ENCODE data around the gene RAX.
A peak's percentile ranks its signal among the peaks of the same experiment; 100 is the strongest.

The RAX gene

GRCh38 chr18:59272891-59273758, at the start of gene RAX:
Gene RAX (minus strand): TSS chr18:59273454. CDS start chr18:59273206, 248 bp downstream.
- DNase-seq: no peak

- no peak for DNase-seq
These were observed 45.3 kb upstream of the RAX start, which contains the start of gene CPLX4 for GRCh38 chr18:59318460-59319050. Gene CPLX4 (minus strand): TSS chr18:59318649. CDS start chr18:59318462, 187 bp downstream.

- DNase-seq: no peak
These were observed 38.4 kb upstream of the RAX start for GRCh38 chr18:59311631-59312030.

- no peak for DNase-seq
These were observed 35.6 kb upstream of the RAX start for GRCh38 chr18:59308938-59309260.

GRCh38 chr18:59308248-59308937, 35.1 kb upstream of the RAX start:
- DNase-seq: peak; percentile 76

- no peak for DNase-seq
These were observed 33.4 kb upstream of the RAX start for GRCh38 chr18:59306640-59307039.

- no peak for DNase-seq
These were observed 32.0 kb upstream of the RAX start for GRCh38 chr18:59305295-59305694.

- DNase-seq: no peak
These were observed 30.5 kb upstream of the RAX start for GRCh38 chr18:59303656-59304195.

- no peak for DNase-seq
These were observed 29.8 kb upstream of the RAX start for GRCh38 chr18:59303006-59303405.

- DNase-seq: no peak
These were observed 28.7 kb upstream of the RAX start for GRCh38 chr18:59301929-59302328.

- no peak for DNase-seq
These were observed 27.5 kb upstream of the RAX start for GRCh38 chr18:59300676-59301285.

- no peak for DNase-seq
These were observed 25.6 kb upstream of the RAX start for GRCh38 chr18:59298871-59299270.

- no peak for DNase-seq
These were observed 20.1 kb upstream of the RAX start for GRCh38 chr18:59293317-59293716.

- DNase-seq: no peak
These were observed 13.1 kb upstream of the RAX start for GRCh38 chr18:59286341-59286740.

- DNase-seq: no peak
These were observed 9.1 kb upstream of the RAX start for GRCh38 chr18:59282341-59282740.

GRCh38 chr18:59279722-59280121, 6.5 kb upstream of the RAX start:
- no peak for DNase-seq

- no peak for DNase-seq
These were observed 5.9 kb upstream of the RAX start for GRCh38 chr18:59279193-59279592.

GRCh38 chr18:59278793-59279192, 5.5 kb upstream of the RAX start:
- no peak for DNase-seq

- DNase-seq: no peak
These were observed 2.8 kb upstream of the RAX start for GRCh38 chr18:59276047-59276446.

GRCh38 chr18:59275406-59275949, 2.2 kb upstream of the RAX start:
- no peak for DNase-seq

GRCh38 chr18:59274533-59274928, 1.3 kb upstream of the RAX start:
- no peak for DNase-seq

GRCh38 chr18:59273759-59274532, 692 bp upstream of the RAX start:
- DNase-seq: no peak

Data from NCI-H1105 (cell line).